ENCODE data around the gene NTM. TPM values are rescaled to one million over a fixed set of nuclear protein-coding genes. Genes with fewer than 3 reads are reported as not detected.

NTM gene
- total RNA-seq, 4 donors from 2014 or later, result 0.78 to 1.1 (median 0.88) TPM; not detected in 1

- 86 to 87% methylated on average over 8 of the region's 8 CpGs for WGBS, 2 donors
- no peak overlapping the region for H3K27ac ChIP-seq
- TF ChIP-seq CTCF (IDR thresholded peaks at IDR 0.05), result no peak
- H3K4me3 ChIP-seq (replicated peaks in 1 of 3), result no peak overlapping the region
- no peaks in the 10 kb centered on the region for H3K36me3 ChIP-seq
- DNase-seq, result no peak
- H3K27me3 ChIP-seq, result no peaks in the 10 kb centered on the region
- no peaks in the 10 kb centered on the region for H3K9me3 ChIP-seq
- intact Hi-C loops (cut with DNase I), result no loop called here
- no peaks in the 10 kb centered on the region for H3K4me1 ChIP-seq
Measured at GRCh38 chr11:131622193-131622592, 251.8 kb downstream of the NTM start.

GRCh38 chr11:131624531-131624930, 254.1 kb downstream of the NTM start:
- intact Hi-C loops (cut with DNase I), result no loop called here
- WGBS, 2 donors, result 94 to 95% methylated on average over 4 of the region's 4 CpGs
- DNase-seq, result no peak
- no peaks in the 10 kb centered on the region for H3K9me3 ChIP-seq
- H3K36me3 ChIP-seq, result no peaks in the 10 kb centered on the region
- no peak overlapping the region for H3K27ac ChIP-seq
- H3K4me1 ChIP-seq, result no peaks in the 10 kb centered on the region
- TF ChIP-seq POLR2A (IDR thresholded peaks at IDR 0.05) (no peak), CTCF (IDR thresholded peaks at IDR 0.05) (no peak)
- H3K4me3 ChIP-seq (replicated peaks in 1 of 3), result no peak overlapping the region
- no peaks in the 10 kb centered on the region for H3K27me3 ChIP-seq

GRCh38 chr11:131626788-131627187, 256.4 kb downstream of the NTM start:
- Histone ChIP-seq H3K27me3 (no peaks in the 10 kb centered on the region), H3K4me3 (replicated peaks in 1 of 3) (no peak overlapping the region), H3K27ac (no peak overlapping the region), H3K4me1 (no peaks in the 10 kb centered on the region), H3K36me3 (no peaks in the 10 kb centered on the region), H3K9me3 (no peaks in the 10 kb centered on the region)
- intact Hi-C loops (cut with DNase I), result no loop called here
- no peak for DNase-seq
- no peak for TF ChIP-seq POLR2A (IDR thresholded peaks at IDR 0.05)
- no peak for TF ChIP-seq CTCF (IDR thresholded peaks at IDR 0.05)
- WGBS, 2 donors, result 82 to 85% methylated on average over 9 of the region's 9 CpGs

GRCh38 chr11:131628739-131629138, 258.3 kb downstream of the NTM start:
- intact Hi-C loops (cut with DNase I), result no loop called here
- Histone ChIP-seq H3K9me3 (no peaks in the 10 kb centered on the region), H3K4me3 (replicated peaks in 1 of 3) (no peak overlapping the region), H3K27me3 (no peaks in the 10 kb centered on the region), H3K36me3 (no peaks in the 10 kb centered on the region), H3K27ac (no peak overlapping the region), H3K4me1 (no peaks in the 10 kb centered on the region)
- TF ChIP-seq POLR2A (IDR thresholded peaks at IDR 0.05), result no peak
- no peak for TF ChIP-seq CTCF (IDR thresholded peaks at IDR 0.05)
- WGBS, 2 donors, result 82 to 90% methylated on average over 6 of the region's 6 CpGs
- no peak for DNase-seq

- Histone ChIP-seq H3K27me3 (no peaks in the 10 kb centered on the region), H3K27ac (no peak overlapping the region), H3K36me3 (no peaks in the 10 kb centered on the region), H3K4me3 (replicated peaks in 1 of 3) (no peak overlapping the region), H3K9me3 (no peaks in the 10 kb centered on the region), H3K4me1 (no peaks in the 10 kb centered on the region)
- 81 to 88% methylated on average over 5 of the region's 5 CpGs for WGBS, 2 donors
- DNase-seq, result no peak
- no peak for TF ChIP-seq POLR2A (IDR thresholded peaks at IDR 0.05)
- no peak for TF ChIP-seq CTCF (IDR thresholded peaks at IDR 0.05)
- intact Hi-C loops (cut with DNase I), result no loop called here
Measured at GRCh38 chr11:131629925-131630540, 259.6 kb downstream of the NTM start.
